T-helper 1 cell treated with Interleukin-12 subunit alpha and Interleukin-12 subunit beta and Interleukin-4 antibody, amounts not matched to agents 30 μg/mL and 1 μg/mL, for 36 hours (primary cell): ENCODE results near the gene FLOT1.
A peak's percentile ranks its signal among the peaks of the same experiment; 100 is the strongest.
"Not testable (repeated sequence)": the region's sequence is repeated elsewhere in the genome, so short reads cannot be mapped to it uniquely, and the experiment has no call there.

ENCODE experiments used
- H3K27ac Mint-ChIP-seq: one replicate; pipeline ENCODE4 v1.8.0; 2021; ENCODE audit warnings: mild to moderate bottlenecking, mixed read lengths
- H3K27me3 Mint-ChIP-seq: one replicate; pipeline ENCODE4 v1.8.0; 2021; ENCODE audit warnings: low read depth, mixed read lengths
- H3K36me3 Mint-ChIP-seq: one replicate; pipeline ENCODE4 v1.8.0; 2021; ENCODE audit warnings: low read depth, mixed read lengths
- H3K4me1 Mint-ChIP-seq: one replicate; pipeline ENCODE4 v1.8.0; 2021; ENCODE audit warnings: low read depth, mixed read lengths
- H3K4me3 Mint-ChIP-seq: one replicate; pipeline ENCODE4 v1.8.0; 2021; ENCODE audit warnings: mild to moderate bottlenecking, moderate library complexity, mixed read lengths
- H3K9me3 Mint-ChIP-seq: one replicate; pipeline ENCODE4 v1.8.0; 2021; ENCODE audit warnings: mixed read lengths

FLOT1 gene

DNA sequence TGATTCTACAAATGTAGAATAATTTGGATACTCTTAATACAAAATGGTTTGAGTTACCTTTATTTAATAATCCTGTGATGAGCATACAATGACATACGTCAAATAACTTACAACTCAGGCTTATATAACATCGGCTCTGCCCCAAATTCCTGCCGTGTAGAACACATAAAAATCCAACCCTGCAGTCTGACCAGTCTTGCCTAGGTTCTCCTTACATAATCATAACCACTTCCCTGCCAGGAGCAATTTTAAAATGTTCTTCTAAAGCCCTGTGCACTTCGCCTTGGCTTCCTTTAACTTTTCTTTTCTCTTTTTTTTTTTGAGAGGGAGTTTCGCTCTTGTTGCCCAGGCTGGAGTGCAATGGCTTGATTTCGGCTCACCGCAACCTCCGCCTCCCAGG is 18.1 kb upstream of the FLOT1 start:
- Mint-ChIP-seq H3K27ac (no peak overlapping the region), H3K4me1 (peaks cover 21% of the 10 kb centered on the region), H3K27me3 (no peaks in the 10 kb centered on the region), H3K9me3 (no peaks in the 10 kb centered on the region), H3K4me3 (no peak overlapping the region), H3K36me3 (no peaks in the 10 kb centered on the region)

DNA sequence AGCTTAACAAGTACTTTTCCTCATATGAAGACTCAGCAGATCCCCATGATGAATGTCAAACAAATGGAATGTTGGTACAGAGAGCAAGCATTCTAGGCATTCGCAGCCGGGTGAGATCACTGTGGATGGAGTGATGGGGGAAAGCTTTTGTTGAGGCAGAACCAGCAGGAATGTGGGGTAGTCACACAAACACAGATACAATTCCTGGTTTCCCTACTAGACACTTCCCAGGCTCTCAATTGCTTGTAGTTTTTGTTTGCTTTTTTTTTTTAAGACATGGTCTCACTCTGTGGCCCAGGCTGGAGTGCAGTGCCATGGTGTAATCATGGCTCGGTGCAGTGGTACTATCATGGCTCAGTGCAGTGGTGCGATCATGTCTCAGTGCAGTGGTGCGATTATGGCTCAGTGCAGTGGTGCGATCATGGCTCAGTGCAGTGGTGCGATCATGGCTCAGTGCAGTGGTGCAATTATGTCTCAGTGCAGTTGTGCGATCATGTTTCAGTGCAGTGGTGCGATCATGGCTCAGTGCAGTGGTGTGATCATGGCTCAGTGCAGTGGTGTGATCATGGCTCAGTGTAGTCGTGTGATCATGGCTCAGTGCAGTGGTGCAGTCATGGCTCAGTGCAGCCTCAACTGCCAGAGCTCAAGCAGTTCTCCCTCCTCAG is 17.2 kb upstream of the FLOT1 start:
- H3K9me3 Mint-ChIP-seq, result no peaks in the 10 kb centered on the region
- no peak overlapping the region for H3K4me3 Mint-ChIP-seq
- H3K4me1 Mint-ChIP-seq, result peaks cover 20% of the 10 kb centered on the region
- H3K36me3 Mint-ChIP-seq, result no peaks in the 10 kb centered on the region
- no peaks in the 10 kb centered on the region for H3K27me3 Mint-ChIP-seq
- H3K27ac Mint-ChIP-seq, result no peak overlapping the region

- Mint-ChIP-seq H3K4me3 (no peak overlapping the region), H3K36me3 (no peaks in the 10 kb centered on the region), H3K9me3 (no peaks in the 10 kb centered on the region), H3K27me3 (no peaks in the 10 kb centered on the region), H3K27ac (no peak overlapping the region), H3K4me1 (peaks cover 7% of the 10 kb centered on the region)
These were observed 14.9 kb upstream of the FLOT1 start for GRCh38 chr6:30757261-30757904.

DNA sequence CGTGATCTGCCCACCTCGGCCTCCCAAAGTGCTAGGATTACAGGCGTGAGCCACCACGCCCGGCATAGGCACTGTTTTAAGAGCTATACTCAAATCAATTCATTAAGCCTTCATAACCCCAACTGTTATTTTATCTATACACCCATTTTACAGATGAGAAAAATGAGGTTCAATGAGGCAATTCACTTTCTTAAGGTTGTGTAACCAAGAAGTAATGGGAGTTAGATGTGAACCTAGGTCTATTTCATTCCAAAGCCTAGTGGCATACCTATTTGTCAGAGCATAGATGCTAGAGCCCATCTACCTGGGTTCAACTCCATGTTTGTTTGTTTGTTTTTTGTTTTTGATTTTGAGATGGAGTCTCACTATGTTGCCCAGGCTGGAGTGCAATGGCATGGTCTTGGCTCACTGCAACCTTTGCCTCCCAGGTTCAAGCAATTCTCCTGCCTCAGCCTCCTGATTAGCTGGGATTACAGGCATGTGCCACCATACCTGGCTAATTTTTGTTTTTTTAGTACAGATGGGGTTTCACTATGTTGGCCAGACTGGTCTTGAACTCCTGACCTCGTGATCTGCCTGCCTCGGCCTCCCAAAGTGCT is 14.0 kb upstream of the FLOT1 start:
- H3K9me3 Mint-ChIP-seq, H3K27ac Mint-ChIP-seq, H3K4me1 Mint-ChIP-seq, H3K4me3 Mint-ChIP-seq, H3K27me3 Mint-ChIP-seq, H3K36me3 Mint-ChIP-seq: not testable (repeated sequence)

DNA sequence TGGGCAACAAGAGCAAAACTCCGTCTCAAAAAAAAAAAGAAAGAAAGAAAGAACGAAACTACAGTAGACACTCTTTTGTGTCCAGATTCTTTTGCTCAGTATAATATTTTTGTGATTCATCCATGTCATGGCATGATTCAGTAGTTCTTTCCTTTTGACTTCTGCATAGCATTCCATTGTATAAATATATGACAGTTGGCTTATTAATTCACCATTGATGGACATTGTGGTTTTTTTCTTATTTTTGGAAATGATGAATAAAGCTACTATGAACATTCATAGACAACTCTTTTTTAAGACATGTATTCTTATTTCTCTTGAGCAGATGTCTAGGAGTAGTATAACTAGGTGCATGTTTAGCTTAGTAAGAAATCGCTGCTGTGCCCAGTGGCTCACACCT is 12.1 kb upstream of the FLOT1 start:
- Mint-ChIP-seq H3K4me3 (no peak overlapping the region), H3K36me3 (no peaks in the 10 kb centered on the region), H3K4me1 (peaks cover 8% of the 10 kb centered on the region), H3K9me3 (no peaks in the 10 kb centered on the region), H3K27ac (no peak overlapping the region), H3K27me3 (no peaks in the 10 kb centered on the region)

DNA sequence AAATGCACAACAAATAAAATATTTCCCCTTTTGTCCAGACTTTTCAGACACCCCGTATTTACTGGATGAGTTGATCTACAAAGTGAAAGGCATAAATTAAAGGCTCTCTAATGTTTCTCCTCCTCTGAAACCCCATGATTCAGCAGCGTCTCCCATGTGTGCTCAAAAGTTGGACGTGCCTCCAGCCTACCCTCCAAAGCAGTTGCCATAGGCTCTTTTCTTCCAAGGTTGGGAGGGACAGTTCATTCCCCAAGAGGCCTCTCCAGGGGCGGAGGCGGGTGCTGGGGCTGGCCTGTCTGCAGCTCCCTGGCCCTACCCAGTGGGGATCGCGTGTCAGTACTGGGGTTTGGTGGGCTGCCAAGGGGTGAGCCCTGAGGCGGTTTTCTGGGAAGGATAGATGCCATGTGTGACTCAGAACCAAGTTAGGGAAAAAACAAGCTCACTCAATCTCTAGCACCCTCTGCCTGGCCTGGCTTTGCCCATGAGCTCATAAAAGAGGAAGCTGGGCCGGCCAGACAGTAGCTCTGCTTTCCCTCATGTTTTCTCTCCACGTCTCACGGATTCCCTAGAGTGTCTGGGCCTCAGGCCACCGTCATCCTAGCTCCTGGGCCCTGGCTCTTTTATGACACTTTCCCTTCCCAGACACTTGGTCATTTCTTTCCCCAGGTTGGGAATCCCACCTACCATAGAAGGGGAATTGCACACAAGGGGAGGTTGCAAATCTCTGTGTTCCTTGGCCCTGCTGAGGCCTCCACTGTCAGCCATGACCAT is 9.9 kb upstream of the FLOT1 start:
- Mint-ChIP-seq H3K9me3 (no peaks in the 10 kb centered on the region), H3K4me3 (no peak overlapping the region), H3K27me3 (no peaks in the 10 kb centered on the region), H3K4me1 (peaks cover 14% of the 10 kb centered on the region), H3K27ac (no peak overlapping the region), H3K36me3 (no peaks in the 10 kb centered on the region)

DNA sequence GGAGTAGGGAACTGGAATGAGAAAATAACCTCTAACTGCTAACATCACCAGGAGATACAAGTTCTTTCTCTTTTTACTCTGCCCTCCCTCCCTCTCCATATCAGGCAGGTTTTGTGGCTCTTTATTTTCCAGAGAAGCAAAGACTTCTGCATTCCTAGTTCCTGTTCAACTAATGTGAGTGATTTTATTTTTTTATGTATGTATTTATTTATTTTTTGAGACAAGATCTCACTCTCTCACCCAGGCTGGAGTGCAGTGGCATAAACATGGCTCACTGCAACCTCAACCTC is 7.8 kb upstream of the FLOT1 start:
- Mint-ChIP-seq H3K4me1 (peaks cover 19% of the 10 kb centered on the region), H3K36me3 (no peaks in the 10 kb centered on the region), H3K27me3 (no peaks in the 10 kb centered on the region), H3K9me3 (no peaks in the 10 kb centered on the region), H3K27ac (no peak overlapping the region), H3K4me3 (no peak overlapping the region)

DNA sequence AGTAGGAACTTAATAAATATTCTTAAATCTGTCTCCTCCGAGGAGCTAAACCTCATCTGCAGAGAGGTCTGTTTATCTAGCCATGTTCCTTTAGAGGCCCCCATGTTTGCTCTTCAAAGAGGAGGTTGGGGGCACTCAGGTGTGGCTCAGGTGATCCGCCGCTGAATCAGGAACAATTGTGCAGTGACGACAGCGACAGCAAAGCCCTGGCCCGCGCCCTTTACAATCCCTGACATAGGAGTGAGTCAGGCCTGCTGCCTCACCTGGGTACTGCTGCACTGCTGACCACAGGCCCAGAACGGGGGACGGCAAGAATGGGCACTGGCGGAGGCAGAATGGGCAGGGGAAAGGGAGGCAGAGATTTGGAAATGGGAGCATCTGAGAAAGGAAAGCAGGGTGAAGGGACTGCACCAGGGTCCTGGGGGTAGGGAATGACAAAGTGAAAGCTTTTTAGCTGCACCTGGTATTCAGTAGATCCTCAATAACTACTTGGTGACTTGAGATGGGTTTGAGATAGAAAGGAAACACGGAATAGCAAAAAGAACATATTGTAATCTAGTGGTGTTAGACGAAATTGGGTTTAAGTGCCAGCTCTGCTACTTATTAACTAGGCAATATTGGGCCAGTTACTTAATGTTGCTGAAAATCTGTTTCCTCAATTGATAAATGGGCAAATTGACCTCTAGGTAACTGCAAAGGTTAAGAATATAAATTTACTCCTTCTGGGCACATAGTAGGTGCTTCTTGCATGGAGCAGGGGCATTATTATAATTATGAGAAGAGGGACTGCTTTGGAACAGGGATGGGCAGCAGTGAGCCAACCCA is 7.3 kb upstream of the FLOT1 start:
- no peaks in the 10 kb centered on the region for H3K9me3 Mint-ChIP-seq
- H3K27ac Mint-ChIP-seq, result no peak overlapping the region
- peaks cover 23% of the 10 kb centered on the region for H3K4me1 Mint-ChIP-seq
- no peak overlapping the region for H3K4me3 Mint-ChIP-seq
- no peaks in the 10 kb centered on the region for H3K36me3 Mint-ChIP-seq
- H3K27me3 Mint-ChIP-seq, result no peaks in the 10 kb centered on the region

DNA sequence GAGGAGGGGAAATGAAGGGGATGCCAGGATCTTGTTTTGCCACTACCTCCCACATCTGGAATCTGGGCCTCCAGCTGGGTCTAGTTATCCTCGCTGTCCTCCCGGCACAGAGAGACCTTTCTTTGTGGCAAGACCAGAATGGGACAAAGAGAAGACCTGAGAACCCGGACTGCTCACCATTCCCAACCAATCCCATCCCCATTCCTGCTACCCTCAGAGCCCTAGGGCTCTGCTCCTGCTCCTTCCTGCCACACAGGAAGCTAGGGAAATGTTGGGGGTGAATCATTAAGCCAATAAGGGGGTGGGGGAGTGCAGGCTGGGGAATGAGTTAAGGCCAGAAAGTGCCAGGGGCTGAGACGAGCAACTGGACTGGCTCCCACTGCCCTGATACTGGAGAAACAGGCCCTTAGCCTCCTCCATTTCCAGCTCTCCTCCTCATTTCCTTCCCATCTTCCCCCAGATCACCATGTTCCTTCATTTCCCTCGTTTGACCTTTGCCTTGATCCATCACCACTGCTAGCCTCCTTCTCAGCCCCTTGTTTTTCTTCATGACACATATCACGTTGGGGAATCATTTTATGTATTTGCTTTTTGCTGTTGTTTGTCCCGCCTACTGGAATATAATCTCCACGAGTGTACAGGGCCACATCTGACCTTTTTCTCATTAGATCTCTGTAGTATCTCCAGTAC is 6.5 kb upstream of the FLOT1 start:
- no peak overlapping the region for H3K4me3 Mint-ChIP-seq
- peaks cover under 1% of the 10 kb centered on the region for H3K36me3 Mint-ChIP-seq
- H3K27me3 Mint-ChIP-seq, result no peaks in the 10 kb centered on the region
- H3K9me3 Mint-ChIP-seq, result no peaks in the 10 kb centered on the region
- H3K4me1 Mint-ChIP-seq, result peaks cover 26% of the 10 kb centered on the region
- no peak overlapping the region for H3K27ac Mint-ChIP-seq

GRCh38 chr6:30747902-30748769 is 5.6 kb upstream of the FLOT1 start:
- Mint-ChIP-seq H3K4me3 (no peak overlapping the region), H3K27ac (no peak overlapping the region), H3K4me1 (peaks cover 33% of the 10 kb centered on the region), H3K36me3 (peaks cover 7% of the 10 kb centered on the region), H3K9me3 (no peaks in the 10 kb centered on the region), H3K27me3 (no peaks in the 10 kb centered on the region)

DNA sequence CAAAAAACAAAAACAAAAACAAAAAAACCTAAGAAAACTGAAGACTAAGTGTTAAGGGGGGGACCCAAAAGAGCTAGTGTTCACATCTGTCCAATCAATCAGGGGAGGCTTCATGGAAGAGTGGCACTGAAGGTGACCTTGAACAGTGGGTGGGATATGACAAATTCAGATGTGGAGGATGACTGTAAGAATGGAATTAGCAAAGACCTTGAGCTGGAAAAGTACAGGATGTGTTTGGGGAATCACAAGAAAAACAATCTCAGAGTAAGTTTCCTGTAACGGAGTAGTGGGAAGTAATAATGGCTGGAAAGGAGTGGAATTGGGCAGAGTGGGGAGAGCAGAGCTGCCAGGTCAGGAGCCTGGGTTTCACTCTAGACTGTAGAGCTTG is 4.8 kb upstream of the FLOT1 start:
- Mint-ChIP-seq H3K36me3 (peaks cover 11% of the 10 kb centered on the region), H3K4me3 (no peak overlapping the region), H3K4me1 (peaks cover 34% of the 10 kb centered on the region), H3K9me3 (no peaks in the 10 kb centered on the region), H3K27ac (no peak overlapping the region), H3K27me3 (no peaks in the 10 kb centered on the region)

DNA sequence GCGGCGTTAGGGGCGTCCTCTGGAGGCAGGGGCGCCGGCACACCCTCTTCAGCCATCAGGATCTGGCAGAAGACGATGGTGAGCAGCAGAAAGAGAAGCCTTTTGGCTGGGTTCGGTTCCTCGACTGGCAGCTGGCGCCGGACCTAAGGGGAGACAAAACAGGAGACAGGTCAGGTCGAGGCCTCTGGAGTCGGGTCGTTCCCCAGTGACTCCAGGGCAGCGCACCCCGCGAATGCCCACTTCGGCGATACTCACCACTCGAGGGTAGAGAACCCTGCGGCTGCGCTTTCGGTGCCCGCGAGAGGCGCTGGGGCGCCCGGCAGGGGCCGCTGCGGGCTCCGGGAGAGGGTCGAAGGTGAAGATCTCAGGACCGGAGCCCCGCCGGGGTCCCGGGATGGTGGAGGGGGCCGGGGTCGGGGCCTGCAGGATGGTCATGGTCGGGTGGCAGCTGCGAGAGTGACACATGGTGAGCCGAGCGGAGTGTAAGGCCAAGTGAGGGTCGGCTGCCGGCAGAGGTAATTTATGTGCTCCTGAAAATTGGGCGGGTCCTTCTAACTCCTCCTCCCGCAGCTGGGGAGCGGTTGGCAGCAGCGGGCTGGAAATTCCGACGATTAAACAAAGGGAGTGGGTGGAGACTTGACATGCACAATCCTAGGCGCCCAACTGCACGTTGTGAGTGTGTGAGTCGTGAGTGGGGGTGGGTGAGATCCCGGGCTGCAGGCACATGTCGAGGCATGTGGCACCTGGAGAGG is 1.7 kb upstream of the FLOT1 start, which contains the start of gene IER3:
IER3 (minus strand) TSS at position 494 of the 752 bp plus-strand sequence; CDS start at position 465, 29 bp downstream.
- H3K9me3 Mint-ChIP-seq, result no peaks in the 10 kb centered on the region
- H3K36me3 Mint-ChIP-seq, result peaks cover 39% of the 10 kb centered on the region
- H3K27me3 Mint-ChIP-seq, result no peaks in the 10 kb centered on the region
- peak within 1 kb of the TSS; percentile 87 for H3K27ac Mint-ChIP-seq
- H3K4me3 Mint-ChIP-seq, result peak within 1 kb of the TSS; percentile 99
- H3K4me1 Mint-ChIP-seq, result peaks cover 56% of the 10 kb centered on the region
